DND-41 (cell line): ENCODE results near the gene CTNNA3.

Source experiments
- ATAC-seq: fragments of 200-7000 bp; cut with Tn5 transposase; 3 replicates; pipeline ENCODE4 v1.9.1; 2021; ENCODE audit warnings: low read depth; ENCODE audit not compliant: insufficient read depth
- DNase-seq: peaks from one replicate; pipeline ENCODE4 v3.0.0-alpha.2; 2020
- H2AFZ ChIP-seq: 2 replicates; pipeline ENCODE4 v1.6.0; 2012; ENCODE audit warnings: low read depth, low read length
- H3K27ac ChIP-seq: 2 replicates; pipeline ENCODE4 v1.5.1; 2012; ENCODE audit warnings: low read length, inconsistent platforms
- H3K27me3 ChIP-seq: fragments of 200-600 bp; sonication (generic); 2 replicates; pipeline ENCODE4 v1.6.0; 2012; ENCODE audit warnings: low read length, mild to moderate bottlenecking, inconsistent platforms; ENCODE audit not compliant: insufficient read depth, poor library complexity
- H3K36me3 ChIP-seq: 2 replicates; pipeline ENCODE4 v1.5.1; 2012; ENCODE audit warnings: low read length, inconsistent platforms; ENCODE audit not compliant: insufficient read depth
- H3K4me1 ChIP-seq: 2 replicates; pipeline ENCODE4 v1.5.1; 2012; ENCODE audit warnings: mild to moderate bottlenecking, low read length; ENCODE audit not compliant: insufficient read depth
- H3K4me2 ChIP-seq: 2 replicates; pipeline ENCODE4 v1.6.0; 2012; ENCODE audit warnings: mild to moderate bottlenecking, moderate library complexity, low read length, inconsistent platforms; ENCODE audit not compliant: insufficient read depth
- H3K4me3 ChIP-seq, 2 experiments: fragments of 200-600 bp in 1 of 2; shearing (Covaris generic) in 1 of 2; 2 replicates each; pipeline ENCODE4 v1.5.1; 2012 to 2016; ENCODE audit warnings: inconsistent platforms in 2 of 2, low read length in 2 of 2, mild to moderate bottlenecking in 2 of 2, low read depth in 1 of 2, moderate library complexity in 1 of 2
- H3K79me2 ChIP-seq: 2 replicates; pipeline ENCODE4 v1.6.0; 2012; ENCODE audit warnings: low read length, inconsistent platforms; ENCODE audit not compliant: insufficient read depth
- H3K9ac ChIP-seq: 2 replicates; pipeline ENCODE4 v1.6.0; 2012; ENCODE audit warnings: low read depth, mild to moderate bottlenecking, inconsistent platforms, low read length, moderate library complexity
- H3K9me3 ChIP-seq: 2 replicates; pipeline ENCODE4 v1.5.1; 2012; ENCODE audit warnings: low read length, moderate library complexity, mild to moderate bottlenecking, inconsistent platforms; ENCODE audit not compliant: insufficient read depth, severe bottlenecking
- H4K20me1 ChIP-seq: 2 replicates; pipeline ENCODE4 v1.6.0; 2012; ENCODE audit warnings: low read length; ENCODE audit not compliant: insufficient read depth
- EZH2 ChIP-seq: IDR thresholded peaks from 3 replicates; pipeline ENCODE4 v1.6.1; 2012; ENCODE audit warnings: borderline replicate concordance, low read depth, mild to moderate bottlenecking, moderate library complexity, low read length, inconsistent platforms; ENCODE audit not compliant: severe bottlenecking
- TF ChIP-seq, protein P1 (sequence below): IDR thresholded peaks from 2 replicates; pipeline ENCODE4 v1.5.1; 2012; ENCODE audit warnings: borderline replicate concordance, low read length, moderate library complexity, mild to moderate bottlenecking; ENCODE audit not compliant: poor library complexity, severe bottlenecking; ENCODE audit errors: extremely low read depth

Gene CTNNA3

DNA sequence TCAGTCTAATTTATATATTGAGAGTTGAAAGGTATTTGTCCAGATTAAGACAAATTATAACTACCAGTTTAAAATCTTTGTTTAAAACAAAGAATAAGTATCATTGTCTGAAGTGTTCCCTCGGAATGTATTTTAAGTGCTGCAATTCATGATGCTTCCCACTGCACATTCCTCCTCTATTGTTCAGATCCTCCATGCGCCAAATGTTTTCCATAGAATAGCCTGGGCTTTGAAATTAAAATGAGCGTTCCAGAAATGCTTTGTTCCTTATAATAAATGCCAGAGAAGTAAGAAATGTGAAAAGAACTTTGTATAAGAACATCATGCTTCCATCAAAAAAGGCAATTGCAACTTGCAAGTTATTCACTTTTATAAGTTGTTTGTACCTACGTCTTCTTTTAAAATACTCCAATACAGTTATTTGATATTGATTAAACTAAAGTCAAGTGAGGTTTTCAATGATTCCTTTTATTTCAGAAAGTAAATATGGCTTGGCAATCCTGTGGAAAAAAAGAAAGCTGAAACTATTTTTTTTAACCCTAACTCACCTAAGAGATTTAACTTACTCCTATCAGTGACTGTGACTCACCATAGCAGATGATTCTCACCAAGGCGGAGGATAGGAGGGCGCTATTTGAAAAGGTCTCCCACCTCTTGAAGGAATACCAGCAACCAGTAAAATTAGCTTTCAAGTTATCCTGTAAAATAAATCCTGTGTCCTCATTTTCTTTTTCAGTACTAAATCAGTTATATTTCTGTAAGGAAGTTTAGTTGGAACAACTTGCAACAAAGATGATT, 85.8 kb downstream of the CTNNA3 start:
- Histone ChIP-seq H3K27me3 (peaks cover 9% of the 10 kb centered on the region), H4K20me1 (no peaks in the 10 kb centered on the region), H2AFZ (no peak overlapping the region), H3K4me1 (peaks cover 6% of the 10 kb centered on the region), H3K9me3 (no peaks in the 10 kb centered on the region), H3K4me3 (no peak overlapping the region), H3K4me2 (no peak overlapping the region), H3K27ac (no peak overlapping the region), H3K9ac (no peak overlapping the region), H3K79me2 (no peaks in the 10 kb centered on the region), H3K36me3 (no peaks in the 10 kb centered on the region)
- no peak for TF ChIP-seq EZH2
- DNase-seq (no peak), ATAC-seq (no peak)

DNA sequence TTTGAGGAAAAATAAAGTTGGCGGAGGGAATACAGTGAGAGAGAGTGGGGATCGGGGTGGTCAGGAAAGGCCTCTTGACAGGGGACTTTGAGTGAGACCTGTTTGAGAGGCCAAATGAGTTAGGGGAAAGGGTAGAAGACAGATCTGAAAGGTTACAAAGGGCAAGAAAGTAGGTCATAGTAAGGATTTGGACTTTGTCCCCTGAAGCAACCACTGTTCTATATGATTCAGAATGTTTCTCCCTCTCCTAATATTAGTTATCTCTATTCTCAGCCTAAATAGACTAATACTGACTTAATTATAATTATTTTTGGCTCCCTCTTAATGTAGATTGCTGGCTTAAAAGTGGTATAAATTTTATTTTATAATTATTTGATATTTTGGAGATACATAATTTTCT, 88.0 kb downstream of the CTNNA3 start:
- TF ChIP-seq, protein P1, sequence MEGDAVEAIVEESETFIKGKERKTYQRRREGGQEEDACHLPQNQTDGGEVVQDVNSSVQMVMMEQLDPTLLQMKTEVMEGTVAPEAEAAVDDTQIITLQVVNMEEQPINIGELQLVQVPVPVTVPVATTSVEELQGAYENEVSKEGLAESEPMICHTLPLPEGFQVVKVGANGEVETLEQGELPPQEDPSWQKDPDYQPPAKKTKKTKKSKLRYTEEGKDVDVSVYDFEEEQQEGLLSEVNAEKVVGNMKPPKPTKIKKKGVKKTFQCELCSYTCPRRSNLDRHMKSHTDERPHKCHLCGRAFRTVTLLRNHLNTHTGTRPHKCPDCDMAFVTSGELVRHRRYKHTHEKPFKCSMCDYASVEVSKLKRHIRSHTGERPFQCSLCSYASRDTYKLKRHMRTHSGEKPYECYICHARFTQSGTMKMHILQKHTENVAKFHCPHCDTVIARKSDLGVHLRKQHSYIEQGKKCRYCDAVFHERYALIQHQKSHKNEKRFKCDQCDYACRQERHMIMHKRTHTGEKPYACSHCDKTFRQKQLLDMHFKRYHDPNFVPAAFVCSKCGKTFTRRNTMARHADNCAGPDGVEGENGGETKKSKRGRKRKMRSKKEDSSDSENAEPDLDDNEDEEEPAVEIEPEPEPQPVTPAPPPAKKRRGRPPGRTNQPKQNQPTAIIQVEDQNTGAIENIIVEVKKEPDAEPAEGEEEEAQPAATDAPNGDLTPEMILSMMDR: no peak
- no peak for TF ChIP-seq EZH2
- ATAC-seq: no peak

DNA sequence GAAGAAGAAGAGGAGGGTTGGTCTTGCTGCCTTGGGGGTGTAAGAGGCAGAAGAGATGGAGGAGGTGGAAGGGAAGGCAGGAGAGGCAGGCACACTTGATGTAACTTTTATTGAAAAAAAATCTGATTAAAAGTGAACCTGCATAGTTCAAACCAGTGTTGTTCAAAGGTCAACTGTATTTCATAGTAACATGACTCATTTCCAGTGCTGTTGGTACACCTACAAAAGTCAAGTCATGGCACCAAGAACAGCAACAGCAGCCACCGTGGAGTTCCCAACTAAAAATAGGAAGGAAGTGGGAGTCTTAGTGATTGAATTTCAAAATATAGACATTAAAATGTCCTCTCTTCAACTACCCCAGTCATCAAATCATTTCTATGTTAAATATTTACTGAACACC, 88.5 kb downstream of the CTNNA3 start:
- H3K4me2 ChIP-seq: no peak overlapping the region
- no peaks in the 10 kb centered on the region for H3K79me2 ChIP-seq
- no peak overlapping the region for H3K4me3 ChIP-seq
- DNase-seq (no peak), ATAC-seq (no peak)
- H3K27ac ChIP-seq: no peak overlapping the region
- TF ChIP-seq EZH2: no peak
- TF ChIP-seq, protein P1: no peak
- H3K27me3 ChIP-seq: peaks cover 12% of the 10 kb centered on the region
- H2AFZ ChIP-seq: no peak overlapping the region
- H3K36me3 ChIP-seq: no peaks in the 10 kb centered on the region
- no peaks in the 10 kb centered on the region for H3K4me1 ChIP-seq
- H3K9me3 ChIP-seq: no peaks in the 10 kb centered on the region
- no peak overlapping the region for H3K9ac ChIP-seq
- H4K20me1 ChIP-seq: no peaks in the 10 kb centered on the region

More for the DNA sequence above, 88.0 kb downstream of the CTNNA3 start:
- H3K4me2 ChIP-seq: no peak overlapping the region
- H3K27ac ChIP-seq: no peak overlapping the region
- H3K9me3 ChIP-seq: no peaks in the 10 kb centered on the region
- no peak for DNase-seq
- no peaks in the 10 kb centered on the region for H3K36me3 ChIP-seq
- H3K9ac ChIP-seq: no peak overlapping the region
- peaks cover 12% of the 10 kb centered on the region for H3K27me3 ChIP-seq
- no peaks in the 10 kb centered on the region for H4K20me1 ChIP-seq
- H3K4me1 ChIP-seq: peaks cover 4% of the 10 kb centered on the region
- no peak overlapping the region for H3K4me3 ChIP-seq
- H3K79me2 ChIP-seq: no peaks in the 10 kb centered on the region
- H2AFZ ChIP-seq: no peak overlapping the region

DNA sequence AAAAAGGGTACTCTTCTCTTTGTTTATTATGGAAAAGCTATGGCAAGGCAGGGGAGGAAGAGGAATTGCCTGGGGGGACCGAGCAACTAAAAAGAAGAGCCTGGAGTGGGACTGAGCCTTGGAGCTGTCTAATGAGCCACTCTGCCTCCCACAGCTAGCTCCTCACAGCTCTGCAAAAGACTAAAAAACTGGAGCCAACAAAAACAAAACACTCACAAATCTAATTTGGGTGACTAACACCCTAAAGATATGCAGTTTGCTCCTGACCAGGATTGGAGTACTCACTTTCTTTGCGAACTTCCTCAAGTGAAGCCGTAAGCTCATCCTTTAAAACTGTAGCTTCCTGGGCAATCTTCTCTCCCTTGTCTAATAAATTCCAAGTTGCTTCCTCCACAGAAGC, 89.4 kb downstream of the CTNNA3 start:
- Histone ChIP-seq H3K4me3 (no peak overlapping the region), H3K9ac (no peak overlapping the region), H3K27ac (no peak overlapping the region), H3K36me3 (no peaks in the 10 kb centered on the region), H3K9me3 (no peaks in the 10 kb centered on the region), H3K79me2 (no peaks in the 10 kb centered on the region), H3K4me2 (no peak overlapping the region), H3K4me1 (no peaks in the 10 kb centered on the region), H3K27me3 (peaks cover 12% of the 10 kb centered on the region), H4K20me1 (no peaks in the 10 kb centered on the region), H2AFZ (no peak overlapping the region)
- no peak for TF ChIP-seq EZH2
- TF ChIP-seq, protein P1: no peak
- ATAC-seq (no peak), DNase-seq (no peak)
